Endothelial cell of umbilical vein (primary cell): ENCODE measurements around the gene MAML3. TPM values are rescaled to one million over a fixed set of nuclear protein-coding genes. Genes with fewer than 3 reads are reported as not detected.
A peak's percentile ranks its signal among the peaks of the same experiment; 100 is the strongest.

Experiments used
- BruUV-seq: library from RNA; stranded (reverse); fragments of 400-500 nt; replicated peaks from 2 replicates; lab custom pipeline; 2021; lab: Mats Ljungman, UMichigan
- CTCF ChIA-PET: fragments of 300-600, 350-600 bp; sonication (Branson Sonifier 250); formaldehyde crosslinking; loops from one replicate; lab custom pipeline; 2021; ENCODE audit warnings: antibody characterized with exemption, inconsistent platforms; lab: Charles Lee
- POLR2A ChIA-PET: fragments of 300-600, 350-600 bp; sonication (Branson Sonifier 250); formaldehyde crosslinking; loops from one replicate; lab custom pipeline; 2021; ENCODE audit warnings: antibody characterized with exemption, inconsistent platforms; lab: Charles Lee
- DNase-seq: peaks from one replicate; pipeline ENCODE4 v3.0.0-alpha.2; 2011; ENCODE audit warnings: low read depth, low spot score
- FAIRE-seq: peaks from 2 replicates; lab custom pipeline; 2011; peaks lifted over from hg19 to GRCh38; lab: Jason Lieb, UNC
- H2AFZ ChIP-seq: 2 replicates; pipeline ENCODE4 v1.6.0; 2012; ENCODE audit warnings: low read depth, low read length, control low read depth, inconsistent platforms
- H3K27ac ChIP-seq: 2 replicates; pipeline ENCODE4 v1.5.1; 2011; ENCODE audit warnings: low read depth, mild to moderate bottlenecking, control low read depth, low read length, moderate library complexity; ENCODE audit not compliant: insufficient read depth
- H3K27me3 ChIP-seq, 2 experiments: 2 replicates each; pipeline versions ENCODE4 v1.6.0 to v1.6.1; 2011; ENCODE audit warnings: low read length in 2 of 2, mixed read lengths in 1 of 2; ENCODE audit not compliant: control insufficient read depth in 2 of 2, insufficient read depth in 2 of 2
- H3K36me3 ChIP-seq, 2 experiments: 2 replicates in 1 of 2; 3 replicates in 1 of 2; pipeline ENCODE4 v1.5.1; 2011; ENCODE audit warnings: low read length in 2 of 2, mild to moderate bottlenecking in 1 of 2, moderate library complexity in 1 of 2; ENCODE audit not compliant: control insufficient read depth in 2 of 2, insufficient read depth in 2 of 2; ENCODE audit errors: extremely low read depth in 1 of 2
- H3K4me1 ChIP-seq: 3 replicates; pipeline ENCODE4 v1.5.1; 2011; ENCODE audit warnings: mild to moderate bottlenecking, low read length; ENCODE audit not compliant: control insufficient read depth, insufficient read depth; ENCODE audit errors: extremely low read depth
- H3K4me2 ChIP-seq: 2 replicates; pipeline ENCODE4 v1.6.1; 2011; ENCODE audit warnings: low read length, control low read depth, mixed read lengths; ENCODE audit not compliant: insufficient read depth
- H3K4me3 ChIP-seq, 3 experiments: fragments of 200-600 bp in 1 of 3; sonication (generic), shearing (Covaris generic) in 1 of 3; replicated peaks in 1 of 3; 2 replicates each; pipeline ENCODE4 v1.5.1; 2011 to 2016; ENCODE audit warnings: control low read depth in 3 of 3, low read length in 3 of 3, mild to moderate bottlenecking in 2 of 3, inconsistent platforms in 1 of 3, low read depth in 1 of 3, moderate library complexity in 1 of 3; ENCODE audit not compliant: insufficient read depth in 1 of 3
- H3K79me2 ChIP-seq: 2 replicates; pipeline ENCODE4 v1.6.0; 2012; ENCODE audit warnings: low read length, inconsistent platforms; ENCODE audit not compliant: control insufficient read depth, insufficient read depth
- H3K9ac ChIP-seq: replicated peaks from 2 replicates; pipeline ENCODE3; 2011; ENCODE audit warnings: low read length, control low read depth; ENCODE audit not compliant: insufficient read depth; ENCODE audit errors: extremely low read depth
- H3K9me1 ChIP-seq: replicated peaks from 3 replicates; pipeline ENCODE4 v1.6.0; 2011; ENCODE audit warnings: mild to moderate bottlenecking, low read length; ENCODE audit not compliant: control insufficient read depth, insufficient read depth; ENCODE audit errors: extremely low read depth
- H3K9me3 ChIP-seq: replicated peaks from 2 replicates; pipeline ENCODE4 v1.5.1; 2012; ENCODE audit warnings: low read length, inconsistent platforms; ENCODE audit not compliant: control insufficient read depth, insufficient read depth
- H4K20me1 ChIP-seq: replicated peaks from 2 replicates; pipeline ENCODE3; 2011; ENCODE audit warnings: mild to moderate bottlenecking, low read length; ENCODE audit not compliant: control insufficient read depth, insufficient read depth; ENCODE audit errors: extremely low read depth
- CTCF ChIP-seq, 2 donors: IDR thresholded peaks; 1 replicate in 1 of 2; 2 replicates in 1 of 2; pipeline ENCODE4 v1.5.1; 2011; ENCODE audit warnings: low read length in 2 of 2, mild to moderate bottlenecking in 2 of 2, moderate library complexity in 2 of 2, control low read depth in 1 of 2, inconsistent platforms in 1 of 2, low read depth in 1 of 2; ENCODE audit not compliant: insufficient read depth in 1 of 2; ENCODE audit errors: extremely low read depth in 1 of 2
- MYC ChIP-seq: IDR thresholded peaks from one replicate; pipeline ENCODE4 v1.6.1; 2011; ENCODE audit warnings: mild to moderate bottlenecking, low read depth, low read length
- POLR2A ChIP-seq: IDR thresholded peaks from 2 replicates; pipeline ENCODE4 v1.6.1; 2012; ENCODE audit warnings: low read depth, mild to moderate bottlenecking, control low read depth, low read length
- dilution Hi-C: fragments of 300-500 bp; cut with MboI; formaldehyde crosslinking; loops from one replicate; pipeline ENCODE4 v1.15.0; 2019; ENCODE audit warnings: low sequenced_read_pairs; ENCODE audit not compliant: extremely low pct_ligation_motif_present
- intact Hi-C: fragments of 100-400 bp; cut with micrococcal nuclease; formaldehyde crosslinking; loops from one replicate; pipeline ENCODE4 v1.10.0; 2022
- polyA plus RNA-seq, 4 experiments: library from polyadenylated mRNA; depleted of rRNA in 3 of 4; stranded (reverse) in 3 of 4; unstranded in 1 of 4; fragments of >200 nt; gene quantifications; 2 replicates each; pipeline versions ENCODE4 v1.2.1 to v1.2.3, GENCODE V29; 2011 to 2012; ENCODE audit warnings: missing spikeins in 1 of 4
- total RNA-seq: library from RNA; stranded (reverse); gene quantifications from 2 replicates; pipeline ENCODE4 v1.2.3, GENCODE V29; 2021

The MAML3 gene
- total and polyA plus RNA-seq, 2 donors (not counting 3 experiments of a cell fraction or from before 2014, with no cell fraction given), result 14.0 to 20.3 TPM

- Histone ChIP-seq H3K27me3 (no peaks in the 10 kb centered on the region), H3K9me1 (no peaks in the 10 kb centered on the region), H3K4me1 (peaks cover 49% of the 10 kb centered on the region), H3K79me2 (peaks cover 2% of the 10 kb centered on the region), H3K4me3 (peak overlapping the region in 2 of 3 experiments; percentile 5 to 24), H4K20me1 (no peaks in the 10 kb centered on the region), H3K27ac (peak overlapping the region; percentile 80), H3K36me3 (no peaks in the 10 kb centered on the region), H2AFZ (no peak overlapping the region), H3K9me3 (no peaks in the 10 kb centered on the region), H3K9ac (peak overlapping the region; percentile 80), H3K4me2 (peak overlapping the region; percentile 88)
- FAIRE-seq (no peak), DNase-seq (peak; percentile 82)
- intact Hi-C loops, result loop anchor here (1.0 to 5.0 kb wide), 9 partner anchors 13 to 393 kb away; no protein-coding TSS in a partner anchor
- dilution Hi-C loops, result no loop called here
- BruUV-seq, result no TSS peak
- POLR2A ChIA-PET, result no interaction called here
- CTCF ChIA-PET, result interaction anchor here (0.7 to 2.2 kb wide), 19 partner anchors 9 to 393 kb away, joined by 3 to 17 read pairs (median 5); no protein-coding TSS in a partner anchor
- TF ChIP-seq POLR2A (peak; percentile 32), MYC (no peak), CTCF (IDR thresholded peaks at IDR 0.05; ENCODE audit: extremely low read depth in 1 of 2, insufficient read depth in 1 of 2, low read depth in 1 of 2, low read length in 2 of 2) (peak; percentile 32 to 38)
Measured at GRCh38 chr4:140049849-140050637, 103.9 kb downstream of the MAML3 start.
